Nephron (organoid): ENCODE data around the gene CTXN3.

Experiments
- H3K27ac Mint-ChIP-seq, 3 experiments: 2 replicates each; pipeline ENCODE4 v1.8.0; 2020; ENCODE audit warnings: mixed read lengths in 3 of 3, mild to moderate bottlenecking in 2 of 3, moderate library complexity in 1 of 3
- H3K27me3 Mint-ChIP-seq: 2 replicates; pipeline ENCODE4 v1.8.0; 2021; ENCODE audit warnings: low read depth, mild to moderate bottlenecking, moderate library complexity, mixed read lengths
- H3K36me3 Mint-ChIP-seq: 2 replicates; pipeline ENCODE4 v1.8.0; 2020; ENCODE audit warnings: low read depth, mixed read lengths
- H3K4me1 Mint-ChIP-seq: 2 replicates; pipeline ENCODE4 v1.8.0; 2020; ENCODE audit warnings: mixed read lengths
- H3K4me3 Mint-ChIP-seq, 3 experiments: 2 replicates each; pipeline ENCODE4 v1.8.0; 2020; ENCODE audit warnings: mild to moderate bottlenecking in 3 of 3, mixed read lengths in 3 of 3, moderate library complexity in 2 of 3
- H3K9me3 Mint-ChIP-seq: 2 replicates; pipeline ENCODE4 v1.8.0; 2020; ENCODE audit warnings: mixed read lengths
- TF ChIP-seq, protein P1 (sequence below), 3 experiments: fragments of 200-600 bp; sonication (generic); IDR thresholded peaks; one replicate each; pipeline ENCODE4 v1.5.0; 2021; ENCODE audit warnings: antibody characterized with exemption in 3 of 3; ENCODE audit not compliant: unreplicated experiment in 3 of 3

CTXN3 gene

GRCh38 chr5:127702926-127703561 is 54.2 kb downstream of the CTXN3 start, which contains the start of gene CCDC192:
CCDC192 (plus strand) TSS chr5:127703391; CDS start chr5:127703446, 55 bp downstream.
- no peak within 1 kb of the TSS for H3K27ac Mint-ChIP-seq
- H3K27me3 Mint-ChIP-seq, result no peaks in the 10 kb centered on the region
- H3K9me3 Mint-ChIP-seq, result no peaks in the 10 kb centered on the region
- TF ChIP-seq, protein P1, sequence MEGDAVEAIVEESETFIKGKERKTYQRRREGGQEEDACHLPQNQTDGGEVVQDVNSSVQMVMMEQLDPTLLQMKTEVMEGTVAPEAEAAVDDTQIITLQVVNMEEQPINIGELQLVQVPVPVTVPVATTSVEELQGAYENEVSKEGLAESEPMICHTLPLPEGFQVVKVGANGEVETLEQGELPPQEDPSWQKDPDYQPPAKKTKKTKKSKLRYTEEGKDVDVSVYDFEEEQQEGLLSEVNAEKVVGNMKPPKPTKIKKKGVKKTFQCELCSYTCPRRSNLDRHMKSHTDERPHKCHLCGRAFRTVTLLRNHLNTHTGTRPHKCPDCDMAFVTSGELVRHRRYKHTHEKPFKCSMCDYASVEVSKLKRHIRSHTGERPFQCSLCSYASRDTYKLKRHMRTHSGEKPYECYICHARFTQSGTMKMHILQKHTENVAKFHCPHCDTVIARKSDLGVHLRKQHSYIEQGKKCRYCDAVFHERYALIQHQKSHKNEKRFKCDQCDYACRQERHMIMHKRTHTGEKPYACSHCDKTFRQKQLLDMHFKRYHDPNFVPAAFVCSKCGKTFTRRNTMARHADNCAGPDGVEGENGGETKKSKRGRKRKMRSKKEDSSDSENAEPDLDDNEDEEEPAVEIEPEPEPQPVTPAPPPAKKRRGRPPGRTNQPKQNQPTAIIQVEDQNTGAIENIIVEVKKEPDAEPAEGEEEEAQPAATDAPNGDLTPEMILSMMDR (IDR thresholded peaks at IDR 0.05; ENCODE audit: unreplicated experiment in 3 of 3), result no peak
- H3K36me3 Mint-ChIP-seq, result no peaks in the 10 kb centered on the region
- H3K4me1 Mint-ChIP-seq, result peaks cover 8% of the 10 kb centered on the region
- no peak within 1 kb of the TSS for H3K4me3 Mint-ChIP-seq

- H3K4me1 Mint-ChIP-seq, result peaks cover 8% of the 10 kb centered on the region
- TF ChIP-seq, protein P1 (IDR thresholded peaks at IDR 0.05; ENCODE audit: unreplicated experiment in 3 of 3), result no peak
- no peaks in the 10 kb centered on the region for H3K36me3 Mint-ChIP-seq
- no peaks in the 10 kb centered on the region for H3K9me3 Mint-ChIP-seq
- H3K27me3 Mint-ChIP-seq, result no peaks in the 10 kb centered on the region
- no peak overlapping the region for H3K4me3 Mint-ChIP-seq
- no peak overlapping the region for H3K27ac Mint-ChIP-seq
These were observed 56.4 kb downstream of the CTXN3 start for GRCh38 chr5:127705120-127705892.

- Mint-ChIP-seq H3K4me3 (no peak overlapping the region), H3K4me1 (peaks cover 8% of the 10 kb centered on the region), H3K27me3 (no peaks in the 10 kb centered on the region), H3K9me3 (no peaks in the 10 kb centered on the region), H3K36me3 (no peaks in the 10 kb centered on the region), H3K27ac (peak overlapping the region; percentile 2 to 10 (median 4))
- TF ChIP-seq, protein P1 (IDR thresholded peaks at IDR 0.05; ENCODE audit: unreplicated experiment in 3 of 3), result no peak
These were observed 57.8 kb downstream of the CTXN3 start for GRCh38 chr5:127706691-127707090.

- no peak overlapping the region for H3K4me3 Mint-ChIP-seq
These were observed 58.3 kb downstream of the CTXN3 start for GRCh38 chr5:127707209-127707608.

More at GRCh38 chr5:127707209-127707608, 58.3 kb downstream of the CTXN3 start:
- Mint-ChIP-seq H3K36me3 (no peaks in the 10 kb centered on the region), H3K4me1 (peaks cover 8% of the 10 kb centered on the region), H3K27ac (peak overlapping the region; percentile 2 to 10 (median 4)), H3K27me3 (no peaks in the 10 kb centered on the region), H3K9me3 (no peaks in the 10 kb centered on the region)
- TF ChIP-seq, protein P1 (IDR thresholded peaks at IDR 0.05; ENCODE audit: unreplicated experiment in 3 of 3), result no peak
